ENCODE measurements around the gene ZNF133.
"Not testable (repeated sequence)": the region's sequence is repeated elsewhere in the genome, so short reads cannot be mapped to it uniquely, and the experiment has no call there.

The ZNF133 gene

DNA sequence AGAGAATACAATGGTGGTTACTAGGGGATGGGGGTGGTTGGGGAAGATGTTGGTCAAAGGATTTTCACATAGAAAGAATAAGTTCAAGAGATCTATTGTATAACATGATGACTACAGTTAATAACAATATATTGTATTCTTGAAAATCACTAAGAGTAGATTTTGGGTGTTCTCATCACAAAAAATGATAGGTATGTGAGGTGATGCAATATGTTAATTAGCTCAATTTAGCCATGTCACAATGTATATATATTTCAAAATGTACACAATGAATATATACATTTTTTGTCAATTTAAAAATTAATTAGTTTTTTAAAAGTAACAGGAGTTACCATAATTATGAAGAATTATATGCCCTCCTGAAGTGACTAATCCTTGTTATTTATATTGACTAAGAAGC is 22.3 kb downstream of the ZNF133 start:
- Mint-ChIP-seq H3K27me3 (no peaks in the 10 kb centered on the region), H3K27ac (no peak overlapping the region), H3K4me1 (ENCODE audit: low read depth) (no peaks in the 10 kb centered on the region), H3K36me3 (ENCODE audit: low read depth) (peaks cover 74% of the 10 kb centered on the region), H3K4me3 (no peak overlapping the region), H3K9me3 (no peaks in the 10 kb centered on the region)
- DNase-seq, result no peak

DNA sequence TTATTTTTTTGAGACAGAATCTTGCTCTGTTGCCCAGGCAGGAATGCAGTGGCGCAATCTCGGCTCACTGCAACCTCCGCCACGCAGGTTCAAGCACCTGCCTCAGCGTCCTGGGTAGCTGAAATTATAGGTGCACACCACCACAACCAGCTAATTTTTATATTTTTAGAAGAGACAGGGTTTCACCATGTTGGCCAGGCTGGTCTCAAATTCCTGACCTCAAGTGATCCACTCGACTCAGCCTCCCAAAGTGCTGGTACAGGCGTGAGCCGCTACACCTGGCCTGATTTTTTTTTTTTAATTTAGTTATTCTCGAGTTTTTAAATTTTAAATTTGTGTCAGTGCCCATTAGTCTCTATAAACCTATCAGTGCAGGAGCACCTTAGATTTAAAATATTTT is 24.4 kb downstream of the ZNF133 start:
- Mint-ChIP-seq H3K27me3 (no peaks in the 10 kb centered on the region), H3K4me1 (ENCODE audit: low read depth) (no peaks in the 10 kb centered on the region), H3K36me3 (ENCODE audit: low read depth) (peaks cover 77% of the 10 kb centered on the region), H3K4me3 (no peak overlapping the region), H3K27ac (no peak overlapping the region), H3K9me3 (no peaks in the 10 kb centered on the region)
- DNase-seq, result no peak

GRCh38 chr20:18313411-18313810 is 25.1 kb downstream of the ZNF133 start:
- Mint-ChIP-seq H3K27ac (no peak overlapping the region), H3K4me3 (no peak overlapping the region), H3K9me3 (no peaks in the 10 kb centered on the region), H3K36me3 (ENCODE audit: low read depth) (peaks cover 73% of the 10 kb centered on the region), H3K4me1 (ENCODE audit: low read depth) (no peaks in the 10 kb centered on the region), H3K27me3 (no peaks in the 10 kb centered on the region)
- DNase-seq, result no peak

- Mint-ChIP-seq H3K4me1 (ENCODE audit: low read depth) (no peaks in the 10 kb centered on the region), H3K9me3 (no peaks in the 10 kb centered on the region), H3K4me3 (no peak overlapping the region), H3K36me3 (ENCODE audit: low read depth) (peaks cover 59% of the 10 kb centered on the region), H3K27me3 (no peaks in the 10 kb centered on the region), H3K27ac (no peak overlapping the region)
- DNase-seq, result no peak
Observed at GRCh38 chr20:18314786-18315406, 26.6 kb downstream of the ZNF133 start.

- Mint-ChIP-seq H3K4me3 (no peak overlapping the region), H3K4me1 (ENCODE audit: low read depth) (no peaks in the 10 kb centered on the region), H3K36me3 (ENCODE audit: low read depth) (peaks cover 52% of the 10 kb centered on the region), H3K9me3 (no peaks in the 10 kb centered on the region), H3K27me3 (no peaks in the 10 kb centered on the region), H3K27ac (no peak overlapping the region)
- DNase-seq, result no peak
Observed at GRCh38 chr20:18316166-18316565, 27.8 kb downstream of the ZNF133 start.

GRCh38 chr20:18321316-18321715 is 33.0 kb downstream of the ZNF133 start:
- Mint-ChIP-seq H3K27me3 (no peaks in the 10 kb centered on the region), H3K4me1 (ENCODE audit: low read depth) (no peaks in the 10 kb centered on the region), H3K36me3 (ENCODE audit: low read depth) (peaks cover 14% of the 10 kb centered on the region), H3K27ac (no peak overlapping the region), H3K4me3 (no peak overlapping the region), H3K9me3 (peaks cover under 1% of the 10 kb centered on the region)
- no peak for DNase-seq

DNA sequence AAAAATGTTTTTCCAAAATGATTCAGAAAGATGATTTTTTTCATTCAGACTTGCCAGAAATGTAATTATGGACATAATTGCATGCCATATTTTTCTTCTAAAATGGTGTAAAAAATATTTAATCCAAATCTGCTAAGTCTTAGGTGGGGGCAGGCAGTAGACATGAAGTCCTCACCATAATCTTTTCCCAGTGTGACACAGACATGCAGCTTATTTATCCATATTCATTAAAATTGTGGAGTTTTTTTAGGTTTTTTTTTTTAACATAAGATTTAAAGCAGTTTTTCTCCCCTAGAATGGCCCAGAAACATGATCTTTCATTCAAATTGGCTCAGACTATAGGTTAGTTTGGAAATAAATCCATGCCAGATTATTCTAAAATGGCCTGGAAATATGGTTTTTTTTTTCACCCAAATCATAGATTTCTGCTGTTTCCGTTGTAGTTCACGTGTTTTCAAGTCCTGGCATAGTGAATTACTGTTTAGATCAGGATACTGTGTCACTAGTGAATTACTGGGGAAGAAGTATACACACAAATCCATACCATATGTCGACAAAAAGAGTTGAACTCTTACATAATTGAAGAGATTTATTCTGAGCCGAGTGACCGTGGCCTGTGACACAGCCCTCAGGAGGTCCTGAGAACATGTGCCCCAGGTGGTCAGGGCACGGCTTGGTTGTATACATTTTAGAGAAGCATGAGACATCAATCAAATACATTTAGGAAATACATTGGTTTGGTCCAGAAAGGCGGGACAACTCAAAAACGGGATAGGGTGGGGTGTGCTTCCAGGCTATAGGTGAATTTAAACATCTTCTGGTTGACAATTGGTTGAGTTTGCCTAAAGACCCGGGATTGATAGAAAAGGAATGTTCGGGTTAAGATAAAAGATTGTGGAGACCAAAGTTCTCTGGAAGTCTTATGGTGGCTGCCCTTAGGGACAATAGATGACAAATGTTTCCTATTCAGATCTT is 33.9 kb downstream of the ZNF133 start:
- peaks cover 6% of the 10 kb centered on the region for H3K36me3 Mint-ChIP-seq (ENCODE audit: low read depth)

DNA sequence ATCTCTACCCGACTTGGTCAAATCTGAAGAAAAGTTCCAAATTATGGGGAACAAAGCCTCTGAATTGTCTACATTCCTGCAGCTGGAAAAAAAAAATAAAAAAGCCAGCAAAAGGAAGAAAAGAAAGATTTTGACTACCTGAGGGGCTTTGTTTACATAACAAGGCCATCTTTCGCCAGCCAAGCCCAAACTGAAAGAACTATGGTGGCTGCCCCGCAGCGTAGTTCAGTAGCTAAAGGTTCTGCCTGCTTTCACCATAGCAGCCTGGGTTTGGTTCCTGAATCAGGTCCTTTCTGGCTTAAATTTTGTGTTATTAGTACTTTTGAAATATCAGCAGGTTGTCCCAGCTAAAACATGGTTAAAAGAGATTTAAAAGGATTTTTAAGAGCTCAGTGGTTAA is 35.4 kb downstream of the ZNF133 start:
- H3K27ac Mint-ChIP-seq, result no peak overlapping the region
- no peaks in the 10 kb centered on the region for H3K27me3 Mint-ChIP-seq
- H3K9me3 Mint-ChIP-seq, result peaks cover 7% of the 10 kb centered on the region
- H3K4me1 Mint-ChIP-seq (ENCODE audit: low read depth), result no peaks in the 10 kb centered on the region
- H3K4me3 Mint-ChIP-seq, result no peak overlapping the region
- DNase-seq, result no peak
- H3K36me3 Mint-ChIP-seq (ENCODE audit: low read depth), result peaks cover 5% of the 10 kb centered on the region

More for the DNA sequence above, 33.9 kb downstream of the ZNF133 start:
- Mint-ChIP-seq H3K4me1 (ENCODE audit: low read depth) (no peaks in the 10 kb centered on the region), H3K9me3 (peaks cover 4% of the 10 kb centered on the region), H3K27me3 (no peaks in the 10 kb centered on the region), H3K4me3 (no peak overlapping the region), H3K27ac (no peak overlapping the region)
- DNase-seq, result no peak

DNA sequence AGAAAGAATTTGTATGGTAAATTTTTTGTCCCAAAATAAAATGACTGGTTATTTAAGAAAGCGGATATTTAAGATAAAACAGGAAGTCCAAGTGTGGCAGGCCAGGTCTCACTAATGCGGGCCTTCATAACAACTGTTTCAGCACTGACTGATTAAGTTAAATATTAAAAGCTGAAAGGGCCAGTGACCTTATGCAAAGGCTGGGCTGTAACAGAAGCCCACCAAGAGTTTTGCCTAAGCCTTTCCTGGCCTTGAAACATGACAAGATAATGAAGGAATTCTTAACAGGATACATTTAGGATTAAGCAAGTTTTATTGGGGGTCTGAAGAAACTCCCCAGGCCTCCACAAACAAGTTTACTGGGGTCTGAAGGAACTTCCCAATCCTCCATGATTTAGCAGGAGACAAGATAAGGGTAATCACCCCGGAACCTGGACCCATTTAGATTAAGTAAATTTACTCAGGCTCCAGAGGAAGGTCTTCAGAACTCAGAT is 36.3 kb downstream of the ZNF133 start:
- Mint-ChIP-seq H3K9me3 (peaks cover 13% of the 10 kb centered on the region), H3K27ac (no peak overlapping the region), H3K36me3 (ENCODE audit: low read depth) (peaks cover 5% of the 10 kb centered on the region), H3K27me3 (no peaks in the 10 kb centered on the region), H3K4me3 (no peak overlapping the region), H3K4me1 (ENCODE audit: low read depth) (no peaks in the 10 kb centered on the region)
- DNase-seq, result no peak

DNA sequence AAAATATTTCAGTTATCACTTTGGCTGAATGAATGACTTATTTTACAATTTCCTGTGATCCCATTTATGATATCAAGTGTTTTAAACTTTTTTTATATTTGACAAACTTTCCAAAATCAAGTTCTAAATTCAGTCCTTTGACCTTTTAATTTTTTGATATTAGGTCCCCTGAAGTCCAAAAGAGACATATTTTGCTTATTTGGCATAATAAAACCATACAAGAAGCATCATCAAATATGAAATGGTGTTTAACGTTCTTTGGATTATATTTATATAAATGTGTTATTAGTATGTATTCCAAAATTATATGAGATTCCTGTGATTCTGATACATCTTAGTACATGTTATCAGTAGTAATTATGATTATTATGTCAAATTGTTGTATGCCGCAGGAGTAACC is 38.7 kb downstream of the ZNF133 start:
- peaks cover 7% of the 10 kb centered on the region for H3K36me3 Mint-ChIP-seq (ENCODE audit: low read depth)
- no peak for DNase-seq
- H3K4me3 Mint-ChIP-seq, result no peak overlapping the region
- H3K27me3 Mint-ChIP-seq, result no peaks in the 10 kb centered on the region
- peaks cover 30% of the 10 kb centered on the region for H3K9me3 Mint-ChIP-seq
- H3K27ac Mint-ChIP-seq, result no peak overlapping the region
- no peaks in the 10 kb centered on the region for H3K4me1 Mint-ChIP-seq (ENCODE audit: low read depth)

DNA sequence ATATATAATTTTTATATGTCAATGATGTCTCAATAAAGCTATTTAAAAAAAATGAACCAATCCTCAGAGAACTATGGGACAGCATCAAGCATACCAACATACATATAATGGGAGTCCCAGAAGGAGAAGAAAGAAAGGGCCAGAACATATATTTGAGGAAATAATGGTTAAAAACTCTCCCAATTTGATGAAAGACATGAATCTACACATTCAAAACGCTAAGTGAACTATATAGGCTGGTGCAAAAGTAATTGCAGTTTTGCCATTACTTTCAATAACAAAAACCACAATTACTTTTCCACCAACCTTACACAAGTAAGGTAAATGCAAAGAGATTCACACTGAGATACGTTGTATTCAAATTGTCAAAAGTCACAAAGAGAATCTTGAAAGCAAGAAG is 43.4 kb downstream of the ZNF133 start:
- Mint-ChIP-seq H3K36me3 (ENCODE audit: low read depth) (peaks cover 5% of the 10 kb centered on the region), H3K4me3 (no peak overlapping the region), H3K9me3 (peaks cover 44% of the 10 kb centered on the region), H3K27me3 (no peaks in the 10 kb centered on the region), H3K4me1 (ENCODE audit: low read depth) (no peaks in the 10 kb centered on the region), H3K27ac (no peak overlapping the region)
- no peak for DNase-seq

DNA sequence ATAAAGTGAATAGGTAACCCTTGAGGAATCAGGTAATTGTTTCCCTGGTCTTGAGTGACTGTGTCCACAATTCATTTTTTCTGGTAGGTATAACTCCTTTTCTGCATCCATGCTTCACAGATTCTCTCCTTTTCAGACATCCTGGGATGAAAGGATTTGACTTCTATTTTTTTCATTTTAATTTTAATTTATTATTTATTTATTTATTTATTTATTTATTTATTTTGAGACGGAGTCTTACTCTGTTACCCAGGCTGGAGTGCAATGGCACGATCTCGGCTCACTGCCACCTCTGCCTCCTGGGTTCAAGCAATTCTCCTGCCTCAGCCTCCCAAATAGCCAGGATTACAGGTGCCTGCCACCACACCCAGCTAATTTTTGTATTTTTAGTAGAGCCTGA is 61.4 kb downstream of the ZNF133 start:
- not testable (repeated sequence) for H3K36me3 Mint-ChIP-seq (ENCODE audit: low read depth); DNase-seq; H3K4me3 Mint-ChIP-seq; H3K4me1 Mint-ChIP-seq (ENCODE audit: low read depth); H3K9me3 Mint-ChIP-seq; H3K27ac Mint-ChIP-seq
- peaks cover 27% of the 10 kb centered on the region for H3K27me3 Mint-ChIP-seq

- no peaks in the 10 kb centered on the region for H3K4me1 Mint-ChIP-seq (ENCODE audit: low read depth)
- no peak for DNase-seq
- no peaks in the 10 kb centered on the region for H3K36me3 Mint-ChIP-seq (ENCODE audit: low read depth)
- H3K27me3 Mint-ChIP-seq, result peaks cover 3% of the 10 kb centered on the region
- H3K9me3 Mint-ChIP-seq, result no peaks in the 10 kb centered on the region
- H3K4me3 Mint-ChIP-seq, result no peak overlapping the region
- H3K27ac Mint-ChIP-seq, result no peak overlapping the region
Observed at GRCh38 chr20:18359854-18360253, 71.5 kb downstream of the ZNF133 start.

- Mint-ChIP-seq H3K9me3 (no peaks in the 10 kb centered on the region), H3K4me3 (no peak overlapping the region), H3K27me3 (no peaks in the 10 kb centered on the region), H3K36me3 (ENCODE audit: low read depth) (no peaks in the 10 kb centered on the region), H3K27ac (no peak overlapping the region), H3K4me1 (ENCODE audit: low read depth) (no peaks in the 10 kb centered on the region)
- no peak for DNase-seq
Observed at GRCh38 chr20:18360635-18361034, 72.3 kb downstream of the ZNF133 start.

- no peak overlapping the region for H3K4me3 Mint-ChIP-seq
Observed at GRCh38 chr20:18361678-18362077, 73.4 kb downstream of the ZNF133 start.

More at GRCh38 chr20:18361678-18362077, 73.4 kb downstream of the ZNF133 start:
- H3K4me1 Mint-ChIP-seq (ENCODE audit: low read depth), result no peaks in the 10 kb centered on the region
- H3K9me3 Mint-ChIP-seq, result no peaks in the 10 kb centered on the region
- H3K27ac Mint-ChIP-seq, result no peak overlapping the region
- no peaks in the 10 kb centered on the region for H3K36me3 Mint-ChIP-seq (ENCODE audit: low read depth)
- no peaks in the 10 kb centered on the region for H3K27me3 Mint-ChIP-seq
- no peak for DNase-seq
